Retinal pigment epithelial cell (primary cell): Measurements from ENCODE around the gene TESK1.
"Not testable (repeated sequence)": the region's sequence is repeated elsewhere in the genome, so short reads cannot be mapped to it uniquely, and the experiment has no call there.

Experiments used
- DNase-seq: peaks from one replicate; pipeline ENCODE4 v3.0.0-alpha.2; 2010; ENCODE audit warnings: low read depth
- H3K4me3 ChIP-seq: 2 replicates; pipeline ENCODE4 v1.5.1; 2011; ENCODE audit warnings: mild to moderate bottlenecking, low read length, control low read depth, moderate library complexity
- CTCF ChIP-seq: conservative IDR thresholded peaks from 2 replicates; pipeline ENCODE4 v1.5.1; 2011; ENCODE audit warnings: low read depth, low read length, control low read depth, inconsistent platforms

The TESK1 gene

GRCh38 chr9:35643046-35643445 is 38.0 kb downstream of the TESK1 start:
- no peak overlapping the region for H3K4me3 ChIP-seq
- no peak for DNase-seq
- TF ChIP-seq CTCF, result no peak

GRCh38 chr9:35645736-35646135 is 40.7 kb downstream of the TESK1 start:
- peak overlapping the region; percentile 75 for H3K4me3 ChIP-seq
- DNase-seq, result not testable (repeated sequence)

GRCh38 chr9:35646153-35646532 is 41.1 kb downstream of the TESK1 start:
- H3K4me3 ChIP-seq, result peak overlapping the region; percentile 75
- DNase-seq, result no peak
- TF ChIP-seq CTCF, result peak; percentile 13

DNA sequence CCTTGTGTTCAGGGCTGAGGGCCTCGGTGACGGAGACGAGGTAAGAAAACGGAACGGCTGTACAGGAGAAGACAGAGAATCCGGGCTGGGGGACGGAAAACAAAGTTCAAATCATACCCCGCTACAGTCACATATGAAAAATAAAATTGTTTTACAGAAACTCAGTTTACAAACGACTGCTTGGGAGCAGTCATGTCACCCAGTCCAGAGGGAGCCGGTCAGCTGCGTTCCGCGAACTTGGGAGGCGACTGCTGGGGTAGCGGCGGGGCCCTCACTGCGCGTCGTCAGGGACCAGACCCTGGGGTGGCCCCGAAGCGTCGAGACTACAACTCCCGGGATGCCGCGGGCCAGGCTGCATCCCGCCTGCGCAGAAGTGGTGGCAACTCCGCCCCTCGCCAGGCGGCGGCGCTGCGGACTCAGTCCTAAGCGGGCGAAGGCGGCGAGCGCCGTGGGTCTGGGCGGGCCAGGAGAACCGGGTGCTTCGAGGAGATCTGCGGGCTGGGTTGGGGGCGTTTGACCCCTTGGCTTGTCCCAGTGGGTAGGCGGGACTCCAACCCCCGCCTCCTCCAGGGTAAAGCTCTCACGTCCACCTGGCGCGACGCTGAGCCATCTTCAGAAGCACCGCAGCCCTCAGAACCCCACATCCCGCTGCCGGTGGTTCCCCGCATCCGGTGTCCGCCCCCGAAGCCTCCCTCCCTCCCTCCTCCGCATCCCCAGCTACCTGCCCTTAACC is 41.6 kb downstream of the TESK1 start:
- TF ChIP-seq CTCF, result peak; percentile 83
- no peak for DNase-seq
- peak overlapping the region; percentile 75 for H3K4me3 ChIP-seq

DNA sequence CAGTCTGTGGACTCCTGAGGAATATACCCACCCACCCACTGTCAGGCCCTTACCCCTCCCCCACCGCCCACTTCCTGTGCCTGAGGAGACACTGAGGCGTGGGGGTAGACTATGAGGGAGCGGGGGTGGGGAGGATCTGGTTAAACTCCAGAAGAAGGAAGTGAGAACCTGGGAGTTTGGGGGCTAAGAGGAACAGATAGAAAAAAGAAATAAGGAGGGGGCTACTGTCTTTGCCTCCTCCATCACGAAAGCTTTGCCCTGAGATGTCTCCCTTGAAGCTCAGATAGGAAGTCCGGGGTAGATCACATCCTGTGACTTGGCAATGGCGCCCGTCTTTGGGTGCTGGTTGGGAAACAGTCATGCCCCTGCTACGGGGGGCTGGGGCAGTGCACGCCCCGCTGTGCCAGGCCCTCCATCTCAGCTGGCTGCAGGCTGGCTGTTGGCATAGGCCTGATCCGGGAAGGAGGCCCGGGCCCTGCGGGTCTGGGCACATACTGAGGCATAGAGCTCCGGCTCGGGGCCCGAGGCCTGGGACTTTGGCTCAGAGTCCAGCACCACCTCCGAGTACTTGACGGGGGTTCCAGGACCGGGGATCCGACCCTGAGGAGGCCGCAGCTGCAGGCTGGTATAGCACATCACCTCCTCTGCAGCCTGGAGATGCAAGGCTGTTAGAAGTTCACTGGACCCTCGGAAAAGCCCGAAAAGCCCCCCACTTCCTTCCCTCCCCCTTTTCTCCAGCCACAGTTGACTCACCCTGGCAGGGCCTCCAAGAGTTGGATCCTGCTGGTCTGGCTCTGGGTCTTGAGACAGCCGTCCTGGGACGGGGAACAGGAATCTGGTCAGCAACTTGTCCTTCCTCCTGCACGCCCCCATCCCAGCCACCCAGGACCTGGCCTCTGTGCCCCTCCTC is 44.6 kb downstream of the TESK1 start:
- TF ChIP-seq CTCF, result no peak
- DNase-seq, result no peak
- no peak overlapping the region for H3K4me3 ChIP-seq

- no peak for DNase-seq
- TF ChIP-seq CTCF, result no peak
- H3K4me3 ChIP-seq, result no peak within 1 kb of the TSS
Observed at GRCh38 chr9:35650341-35651158, 45.5 kb downstream of the TESK1 start, which contains the start of gene SIT1. Gene SIT1 (minus strand): TSS chr9:35650931. CDS start chr9:35650853, 78 bp downstream.
